ENCODE measurements around the gene PAQR8.

DNA sequence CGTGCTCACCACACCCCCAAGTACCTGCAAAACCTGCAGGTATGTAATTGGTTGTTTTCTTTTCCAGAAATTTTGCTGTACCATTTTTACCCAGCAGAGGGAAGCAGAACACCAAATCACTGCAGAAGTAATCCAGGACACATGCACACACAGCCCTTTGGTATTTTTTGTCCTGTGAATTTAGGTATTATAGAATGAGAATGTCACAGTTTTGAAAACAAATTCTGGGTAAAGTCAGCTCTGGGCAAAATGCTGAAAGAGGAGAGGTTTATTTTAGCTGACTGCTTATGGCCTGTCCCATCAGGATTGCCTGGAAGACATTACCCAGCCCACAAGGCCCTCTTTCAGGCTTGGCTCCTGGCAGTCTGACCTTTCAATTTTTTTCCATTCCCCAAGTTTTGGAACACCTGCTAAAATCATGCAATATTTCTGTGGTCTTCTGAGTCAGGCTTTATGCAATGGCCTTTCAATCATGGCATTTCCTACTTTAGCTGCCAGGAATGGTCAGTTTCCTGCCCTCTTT is 54.7 kb downstream of the PAQR8 start:
- peak; percentile 94 for TF ChIP-seq CTCF (IDR thresholded peaks at IDR 0.05; ENCODE audit: low read depth, low read length)
- TF ChIP-seq EZH2phosphoT487 (IDR thresholded peaks at IDR 0.05; ENCODE audit: low read depth), result no peak
